ENCODE data around the gene PROX2.
A peak's percentile ranks its signal among the peaks of the same experiment; 100 is the strongest.

PROX2 gene, protein sequence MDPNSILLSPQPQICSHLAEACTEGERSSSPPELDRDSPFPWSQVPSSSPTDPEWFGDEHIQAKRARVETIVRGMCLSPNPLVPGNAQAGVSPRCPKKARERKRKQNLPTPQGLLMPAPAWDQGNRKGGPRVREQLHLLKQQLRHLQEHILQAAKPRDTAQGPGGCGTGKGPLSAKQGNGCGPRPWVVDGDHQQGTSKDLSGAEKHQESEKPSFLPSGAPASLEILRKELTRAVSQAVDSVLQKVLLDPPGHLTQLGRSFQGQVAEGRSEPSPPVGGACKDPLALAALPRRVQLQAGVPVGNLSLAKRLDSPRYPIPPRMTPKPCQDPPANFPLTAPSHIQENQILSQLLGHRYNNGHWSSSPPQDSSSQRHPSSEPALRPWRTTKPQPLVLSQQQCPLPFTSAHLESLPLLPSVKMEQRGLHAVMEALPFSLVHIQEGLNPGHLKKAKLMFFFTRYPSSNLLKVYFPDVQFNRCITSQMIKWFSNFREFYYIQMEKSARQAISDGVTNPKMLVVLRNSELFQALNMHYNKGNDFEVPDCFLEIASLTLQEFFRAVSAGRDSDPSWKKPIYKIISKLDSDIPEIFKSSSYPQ

GRCh38 chr14:74875941-74876913 is at the start of gene PROX2:
TSS of gene PROX2 (minus strand) at chr14:74876145. CDS start at chr14:74863834, 12,311 bp downstream.
- DNase-seq (ENCODE audit: low read depth), result no peak

DNA sequence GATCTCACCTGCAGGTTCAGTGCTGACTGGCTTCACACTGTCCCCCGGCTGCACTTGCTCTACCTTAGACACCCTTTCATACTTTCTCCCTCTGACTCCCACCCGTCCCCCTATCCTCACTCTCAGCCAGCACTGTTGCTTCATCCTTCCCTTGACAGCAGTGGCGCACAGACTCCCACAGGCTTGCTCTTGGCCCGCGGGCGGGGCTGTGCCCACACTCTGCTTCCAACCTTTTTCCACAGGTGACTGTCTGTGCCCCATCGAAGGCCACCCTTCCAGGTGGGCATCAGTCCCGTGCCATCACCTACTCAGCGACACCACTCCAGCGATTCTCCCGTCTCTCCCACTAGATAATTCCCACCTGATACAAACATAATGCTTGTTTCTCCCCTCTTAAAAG is 48.1 kb upstream of the PROX2 start:
- no peak for DNase-seq (ENCODE audit: low read depth)

GRCh38 chr14:74922752-74923401 is 46.9 kb upstream of the PROX2 start, which contains the start of gene RPS6KL1:
TSS of gene RPS6KL1 (minus strand) at chr14:74923260. CDS start at chr14:74921541, 1,719 bp downstream.
- peak; percentile 44 for DNase-seq (ENCODE audit: low read depth)

- DNase-seq (ENCODE audit: low read depth), result no peak
Measured at GRCh38 chr14:74921987-74922751, 46.2 kb upstream of the PROX2 start.

DNA sequence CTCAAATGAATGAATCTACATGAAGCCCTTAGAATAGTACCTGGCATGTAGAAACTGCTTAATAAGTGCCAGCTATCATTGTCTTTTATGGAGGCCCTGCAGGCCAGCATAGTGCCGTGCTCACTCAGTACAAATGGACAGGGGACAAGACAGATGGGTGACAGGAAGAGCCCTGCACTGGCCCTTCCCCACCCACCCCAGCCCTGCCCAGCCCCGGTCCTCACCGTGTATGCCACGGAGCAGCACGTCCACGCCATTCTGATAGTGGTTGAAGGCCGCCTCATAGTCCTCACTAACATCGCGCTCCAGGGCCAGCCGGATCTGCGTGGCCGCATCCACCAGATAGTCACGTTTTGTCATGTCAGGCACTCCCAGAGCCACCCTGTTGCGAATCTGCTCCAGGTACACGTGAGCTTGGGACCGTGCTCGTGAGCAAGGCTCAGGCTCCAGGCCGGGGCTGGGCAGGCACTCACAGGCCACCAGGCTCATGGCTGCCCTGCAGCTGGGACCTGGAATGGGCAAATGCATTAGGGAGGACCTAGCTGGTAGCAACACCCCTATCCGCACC is 45.2 kb upstream of the PROX2 start:
- DNase-seq (ENCODE audit: low read depth), result no peak

GRCh38 chr14:74920281-74920680 is 44.3 kb upstream of the PROX2 start:
- DNase-seq (ENCODE audit: low read depth), result no peak

GRCh38 chr14:74919421-74920165 is 43.6 kb upstream of the PROX2 start:
- no peak for DNase-seq (ENCODE audit: low read depth)

DNA sequence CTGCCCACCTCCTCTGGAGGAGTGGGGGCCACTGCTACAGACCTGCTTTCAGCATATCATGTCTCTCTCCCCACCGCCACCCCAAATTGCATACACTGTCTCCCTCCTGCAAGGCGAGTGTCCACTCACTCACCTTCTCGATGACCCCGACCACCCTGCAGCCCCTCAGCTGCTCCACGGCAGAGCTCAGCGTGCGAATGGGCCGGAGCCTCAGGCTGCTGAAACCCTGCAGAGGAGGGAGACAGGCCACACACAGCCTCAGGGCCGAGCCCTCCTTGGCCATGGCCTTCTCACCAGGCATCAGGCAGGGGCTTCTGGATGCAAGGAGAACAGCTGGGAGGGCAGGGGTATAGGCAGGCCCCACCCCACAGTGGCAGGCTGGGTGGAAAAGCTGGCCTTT is 42.4 kb upstream of the PROX2 start:
- DNase-seq (ENCODE audit: low read depth), result no peak

GRCh38 chr14:74917646-74918081 is 41.7 kb upstream of the PROX2 start:
- DNase-seq (ENCODE audit: low read depth), result no peak

- no peak for DNase-seq (ENCODE audit: low read depth)
Measured at GRCh38 chr14:74917178-74917543, 41.2 kb upstream of the PROX2 start.

- DNase-seq (ENCODE audit: low read depth), result no peak
Measured at GRCh38 chr14:74915826-74916225, 39.9 kb upstream of the PROX2 start.

GRCh38 chr14:74915426-74915825 is 39.5 kb upstream of the PROX2 start:
- DNase-seq (ENCODE audit: low read depth), result no peak

DNA sequence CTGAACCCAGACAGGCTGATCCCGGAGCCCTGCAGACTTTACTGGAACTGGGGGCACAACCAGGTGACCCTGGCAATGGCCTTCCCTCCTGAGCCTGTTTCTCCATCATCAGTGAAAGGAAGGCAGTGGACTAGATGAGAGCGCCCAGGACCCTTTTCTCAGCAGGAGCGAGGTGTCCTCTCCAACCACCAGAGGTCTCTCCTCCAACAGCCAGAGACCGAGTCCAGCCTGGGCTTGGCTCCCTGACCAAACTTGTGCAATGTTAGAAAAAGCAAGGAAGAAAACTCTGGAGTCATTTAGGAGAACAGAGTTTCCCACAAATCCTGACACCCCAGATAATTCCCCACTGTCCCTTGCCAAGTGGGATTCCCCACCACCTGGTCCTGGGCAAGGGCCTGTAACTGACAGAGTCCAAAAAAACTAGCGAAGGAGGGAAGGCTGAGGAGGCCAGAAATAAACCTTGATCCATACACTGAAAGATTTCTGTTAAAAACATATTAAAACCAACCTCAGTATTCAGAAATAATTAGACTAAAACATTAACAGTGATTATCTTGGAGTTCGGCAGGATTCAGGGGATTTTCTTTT is 38.1 kb upstream of the PROX2 start:
- DNase-seq (ENCODE audit: low read depth), result peak; percentile 73

GRCh38 chr14:74913393-74913910 is 37.5 kb upstream of the PROX2 start:
- no peak for DNase-seq (ENCODE audit: low read depth)

DNA sequence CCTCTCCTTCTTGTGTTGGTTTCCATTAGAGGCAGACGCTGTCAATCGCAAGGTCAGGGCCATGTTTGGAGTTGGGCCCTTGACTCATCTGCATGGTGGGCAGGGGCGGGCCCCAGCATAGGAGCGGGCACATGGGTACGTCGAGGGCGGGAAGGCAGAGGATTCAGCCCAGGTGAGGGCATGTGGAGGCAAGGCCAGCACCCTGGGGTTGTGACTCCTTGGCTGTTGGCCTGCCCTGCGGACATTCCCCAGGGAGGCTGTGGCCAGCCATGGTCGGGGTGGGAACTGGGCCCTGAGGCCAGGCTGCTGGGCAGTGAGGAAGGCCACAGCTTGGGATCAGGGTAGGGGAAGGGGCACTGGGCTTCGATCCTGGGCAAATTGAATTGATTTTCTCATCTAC is 36.9 kb upstream of the PROX2 start:
- no peak for DNase-seq (ENCODE audit: low read depth)

GRCh38 chr14:74912111-74912510 is 36.2 kb upstream of the PROX2 start:
- DNase-seq (ENCODE audit: low read depth), result no peak

- DNase-seq (ENCODE audit: low read depth), result no peak
Measured at GRCh38 chr14:74911704-74912103, 35.8 kb upstream of the PROX2 start.

- no peak for DNase-seq (ENCODE audit: low read depth)
Measured at GRCh38 chr14:74911221-74911620, 35.3 kb upstream of the PROX2 start.

DNA sequence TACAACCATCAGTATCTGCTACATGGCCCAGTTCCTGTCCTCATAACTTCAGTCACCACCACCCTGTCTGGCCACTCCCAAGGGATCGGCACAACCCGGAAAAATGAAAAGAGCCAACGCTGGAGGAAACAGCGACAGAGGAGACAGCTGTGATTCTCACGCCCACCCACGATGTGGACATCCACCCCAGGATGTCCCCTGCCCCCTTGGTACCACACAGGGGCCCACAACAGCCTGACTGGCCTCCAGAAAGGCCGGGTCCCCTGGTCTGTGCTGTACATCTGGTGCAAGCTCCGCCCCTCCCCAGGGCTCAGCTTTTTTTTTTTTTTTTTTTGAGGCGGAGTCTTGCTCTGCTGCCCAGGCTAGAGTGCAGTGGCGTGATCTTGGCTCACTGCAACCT is 34.6 kb upstream of the PROX2 start:
- DNase-seq (ENCODE audit: low read depth), result no peak

All from stromal cell of bone marrow (primary cell).